Daoy (cell line): Measurements from ENCODE around the gene RYR3. TPM values are rescaled to one million over a fixed set of nuclear protein-coding genes. Genes with fewer than 3 reads are reported as not detected.

Source experiments
- DNase-seq: peaks from one replicate; pipeline ENCODE4 v3.0.0-alpha.2; 2015; ENCODE audit warnings: low read depth
- total RNA-seq: library from RNA; depleted of rRNA; stranded (reverse); fragments of >200 nt; shearing (Covaris generic); gene quantifications from 2 replicates; pipeline ENCODE4 v1.2.3, GENCODE V29; 2014

RYR3 gene
- total RNA-seq, 1 experiment from 2014 or later = 4.7 TPM

DNA sequence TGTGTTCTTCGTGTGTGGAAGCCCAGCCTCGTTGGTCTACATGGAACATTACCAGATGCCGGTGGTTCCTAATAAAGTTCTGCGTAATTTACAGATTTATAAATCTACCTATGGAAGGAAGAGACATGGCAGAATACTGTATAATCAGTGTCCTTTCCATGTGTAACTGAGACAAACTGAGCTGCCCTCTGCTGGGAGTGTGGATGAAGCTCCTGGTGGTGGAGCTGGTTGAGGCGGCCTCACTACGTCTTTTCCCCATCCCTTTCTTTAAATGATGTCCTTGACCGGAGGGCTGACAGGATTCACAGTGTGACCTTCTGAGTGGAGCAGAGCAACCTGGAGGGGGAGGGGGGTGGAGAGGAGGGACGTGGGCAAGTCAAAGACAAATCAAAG, 390.5 kb downstream of the RYR3 start:
- DNase-seq = no peak

DNA sequence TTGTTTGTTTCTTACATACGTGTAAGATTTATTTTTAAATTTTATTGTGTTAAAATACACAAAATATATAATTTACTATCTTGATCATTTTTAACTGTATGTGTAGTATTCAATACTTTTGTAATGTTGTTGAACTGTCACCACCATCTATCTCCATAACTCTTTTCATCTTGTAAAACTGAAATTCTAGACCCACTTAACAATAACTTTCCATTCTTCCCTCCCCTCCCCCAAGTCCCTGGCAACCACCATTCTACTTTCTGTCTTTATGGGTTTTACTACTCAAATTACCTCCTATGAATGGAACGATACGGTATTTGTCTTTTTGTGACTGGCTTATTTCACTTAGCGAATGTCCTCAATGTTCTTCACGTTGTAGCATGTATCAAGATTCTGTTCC, 395.4 kb downstream of the RYR3 start:
- no peak for DNase-seq

DNA sequence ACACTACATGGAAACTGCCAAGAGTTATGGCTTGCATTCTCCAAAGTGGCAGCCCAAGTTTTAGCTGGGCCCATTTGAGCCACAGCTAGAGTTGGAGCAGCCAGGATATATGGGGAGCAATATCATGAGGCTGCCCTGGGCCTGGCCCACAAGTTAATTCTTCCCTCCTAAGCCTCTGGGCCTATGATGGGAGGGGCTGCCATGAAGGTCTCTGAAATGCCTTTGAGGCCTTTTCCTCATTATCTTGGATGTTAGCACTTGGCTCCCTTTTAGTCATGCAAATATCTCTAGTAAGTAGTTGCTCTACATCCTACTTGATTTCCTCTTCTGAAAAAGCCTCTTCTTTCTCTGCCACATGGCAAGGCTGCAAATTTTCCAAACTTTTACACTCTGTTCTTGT, 400.0 kb downstream of the RYR3 start:
- DNase-seq = no peak

DNA sequence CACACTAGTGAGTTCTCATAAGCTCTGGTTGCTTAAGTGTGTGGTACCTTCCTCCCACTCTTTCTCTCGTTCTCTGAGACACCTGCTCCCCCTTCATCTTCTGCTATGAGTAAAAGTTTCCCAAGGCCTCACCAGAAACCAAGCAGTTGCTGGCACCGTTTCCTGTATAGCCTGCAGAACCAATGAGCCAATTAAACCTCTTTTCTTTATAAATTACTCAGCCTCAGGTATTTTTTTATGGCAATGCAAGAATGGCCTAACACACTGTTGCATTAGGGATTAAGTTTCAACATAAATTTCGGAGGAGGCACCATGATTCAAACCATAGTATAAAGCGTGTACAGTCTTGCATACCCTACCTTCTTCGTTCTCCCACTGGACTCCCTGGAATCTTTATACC, 405.3 kb downstream of the RYR3 start:
- no peak for DNase-seq

DNA sequence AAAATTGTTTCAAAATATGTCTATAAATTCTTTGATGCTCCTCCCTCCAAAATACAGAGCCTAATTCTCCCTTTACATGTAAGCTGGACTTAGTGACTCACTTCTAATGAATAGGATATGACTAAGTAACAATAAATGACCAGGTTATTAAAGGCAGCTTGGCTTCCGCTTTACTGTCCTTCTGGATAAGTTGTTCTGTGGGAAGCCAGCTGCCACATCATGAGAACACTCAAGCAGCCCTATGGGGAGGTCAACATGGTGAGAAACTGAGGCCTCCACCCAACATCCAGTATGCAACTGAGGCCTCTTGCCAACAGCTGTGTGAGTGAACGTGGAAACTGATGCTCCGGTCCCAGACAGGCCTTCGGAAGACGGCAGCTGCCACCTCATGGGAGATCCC, 410.2 kb downstream of the RYR3 start:
- DNase-seq = peak; percentile 33

DNA sequence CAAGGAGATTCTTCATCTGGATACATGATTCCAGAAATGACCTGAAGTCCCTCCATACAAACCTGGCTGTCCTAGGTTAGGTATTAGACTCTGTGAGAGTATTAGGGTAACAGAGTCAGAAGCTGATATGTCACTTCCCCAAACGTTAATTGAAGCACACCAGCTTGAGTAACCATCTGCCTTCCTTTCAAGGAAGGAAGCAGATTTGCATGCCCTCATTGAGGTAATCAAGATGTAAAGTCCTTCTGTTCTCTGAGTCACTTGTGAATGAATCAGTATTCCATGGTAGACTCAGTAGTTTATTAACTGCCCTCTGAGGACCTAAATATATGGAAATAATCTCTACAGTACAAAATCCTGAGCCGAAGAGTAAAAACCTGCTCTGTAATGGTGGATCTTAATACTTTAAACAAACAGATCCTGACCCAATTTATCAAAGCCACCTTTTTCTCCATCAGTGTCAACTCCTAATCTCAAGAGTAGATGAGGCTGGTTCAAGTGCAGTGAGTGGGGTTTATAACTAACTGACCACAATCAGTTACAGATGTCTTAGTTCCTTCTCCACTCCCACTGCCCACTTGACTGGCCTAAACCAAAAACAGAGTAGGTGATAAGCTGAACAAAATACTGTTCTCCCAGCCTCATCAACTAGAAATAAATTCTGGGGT, 411.4 kb downstream of the RYR3 start:
- peak; percentile 44 for DNase-seq

DNA sequence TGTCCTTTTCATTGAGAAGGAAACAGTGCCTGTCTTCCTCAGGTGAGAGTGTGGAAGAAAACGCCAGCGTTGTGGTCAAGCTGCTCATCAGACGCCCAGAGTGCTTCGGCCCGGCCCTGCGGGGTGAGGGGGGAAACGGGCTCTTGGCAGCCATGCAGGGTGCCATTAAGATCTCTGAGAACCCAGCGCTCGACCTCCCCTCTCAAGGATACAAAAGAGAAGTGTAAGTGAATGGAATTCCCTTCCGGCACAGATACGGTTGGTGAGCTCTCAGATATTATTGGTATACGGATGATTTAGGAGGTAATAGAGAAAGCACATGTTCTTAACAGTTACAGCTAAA, 411.9 kb downstream of the RYR3 start:
- DNase-seq = no peak

DNA sequence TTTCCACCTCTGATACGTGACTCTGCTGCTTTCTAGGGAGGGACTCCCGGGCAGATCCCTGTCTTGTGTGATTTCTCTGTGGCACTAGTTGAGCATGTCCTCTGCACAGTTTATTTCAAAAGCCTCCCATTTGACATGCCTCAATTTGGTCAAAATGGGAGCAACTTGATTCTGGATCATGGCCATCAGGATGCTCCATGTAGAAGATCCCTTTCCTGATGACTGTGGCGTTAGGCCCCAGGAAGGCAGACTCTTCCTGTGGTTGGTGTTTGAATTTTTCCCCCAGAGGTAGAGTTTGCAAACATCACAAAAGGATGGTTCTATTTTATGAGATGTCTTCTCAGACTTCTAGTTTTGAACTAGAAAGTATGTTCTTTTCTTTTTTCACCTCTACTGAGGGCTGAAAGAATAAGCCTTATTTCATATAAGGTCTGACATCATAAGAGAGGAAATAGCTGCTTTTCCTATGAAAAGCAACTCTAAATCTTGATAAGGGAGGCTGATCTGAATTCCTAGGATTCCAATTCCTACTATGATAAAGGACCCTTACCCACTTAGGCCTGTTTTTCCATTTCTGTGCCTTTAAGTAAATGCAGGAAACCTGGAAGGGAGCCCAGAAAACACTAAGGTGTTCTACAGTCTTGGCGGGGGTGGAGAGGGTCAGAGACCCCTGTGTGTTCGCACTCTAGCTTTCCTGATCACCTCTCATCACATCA, 413.7 kb downstream of the RYR3 start:
- no peak for DNase-seq

DNA sequence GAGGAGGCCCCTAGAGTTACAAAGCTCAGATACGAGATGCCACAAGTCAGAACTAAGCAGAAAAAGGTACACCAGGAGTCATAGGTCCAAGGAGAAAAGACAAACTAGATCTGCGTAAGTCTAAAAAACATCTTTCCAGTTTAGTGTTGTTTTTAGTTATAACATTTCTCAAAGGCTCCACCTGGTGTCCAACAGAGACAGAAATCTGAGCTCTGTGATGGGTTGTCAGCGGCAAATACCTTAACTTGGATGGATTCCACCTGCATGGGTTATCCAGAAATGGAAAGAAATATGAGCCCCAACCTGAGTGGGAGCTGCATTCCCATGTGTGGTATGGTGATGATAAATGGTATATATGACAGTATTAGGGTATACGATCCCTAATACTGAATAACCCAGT, 418.9 kb downstream of the RYR3 start:
- DNase-seq = no peak

DNA sequence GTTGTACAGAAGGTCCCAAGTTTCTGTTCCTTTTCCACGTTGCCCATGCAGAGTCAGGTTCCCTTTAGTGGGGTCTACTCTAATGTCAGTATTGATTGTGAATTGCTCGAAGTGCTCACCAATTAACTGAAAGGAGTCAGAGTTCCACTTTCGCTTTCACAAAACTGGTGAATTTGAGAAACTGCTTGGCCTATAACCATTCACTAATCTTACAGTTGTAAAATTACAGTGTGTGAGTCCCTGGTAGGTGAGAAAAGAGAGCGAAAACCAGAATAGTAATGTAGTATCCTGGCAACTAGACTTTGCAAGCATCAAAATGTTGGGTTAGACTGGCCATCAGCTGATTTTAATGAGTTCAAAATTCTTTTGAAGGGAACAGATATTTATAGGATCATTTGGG, 420.0 kb downstream of the RYR3 start:
- no peak for DNase-seq

DNA sequence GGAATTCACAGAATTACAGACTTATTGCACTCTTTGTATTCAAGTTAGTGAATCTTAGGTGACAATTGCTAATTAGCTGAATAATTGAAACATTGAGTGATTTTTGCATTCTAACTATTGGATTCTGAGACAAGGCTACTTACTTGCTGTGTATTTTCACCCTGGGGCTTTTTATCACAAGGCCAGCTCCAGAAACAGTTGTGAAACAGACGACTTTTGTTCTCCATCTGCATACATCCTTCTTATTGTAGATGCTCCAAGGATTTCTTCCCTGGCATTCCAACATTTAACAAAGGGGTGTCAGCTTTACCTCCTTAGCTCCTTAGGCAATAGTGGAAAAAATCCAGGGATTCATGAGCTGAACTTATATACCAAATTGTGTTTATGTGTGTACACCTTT, 424.4 kb downstream of the RYR3 start:
- no peak for DNase-seq

DNA sequence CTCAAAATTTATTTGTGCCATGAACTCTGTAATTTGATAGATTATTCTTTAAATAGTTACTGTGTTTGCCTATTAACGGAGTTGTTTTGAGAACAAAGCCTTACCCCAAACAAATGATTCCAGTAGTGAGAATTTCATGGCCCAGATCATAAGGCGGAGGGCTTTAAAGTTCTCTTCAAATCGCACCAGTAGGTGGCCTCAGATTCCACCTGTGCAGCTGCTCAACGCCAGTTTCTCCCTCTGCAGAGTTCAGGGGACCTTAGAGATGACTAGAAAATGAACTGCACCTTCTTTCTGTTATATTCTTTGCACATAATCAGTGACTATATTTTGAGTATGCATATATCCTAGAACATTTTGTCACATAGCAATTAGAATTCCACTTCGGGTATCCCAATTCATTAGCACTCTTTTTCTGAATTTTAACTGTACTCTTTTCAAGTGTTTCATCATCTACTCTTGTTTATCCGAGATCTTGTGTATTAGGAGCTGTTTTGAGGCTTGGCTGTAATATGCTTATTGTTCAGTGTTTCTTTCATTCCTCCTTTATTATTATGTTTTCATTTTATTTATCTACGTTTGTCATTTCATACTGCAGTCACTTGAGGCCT, 425.0 kb downstream of the RYR3 start:
- peak; percentile 46 for DNase-seq

DNA sequence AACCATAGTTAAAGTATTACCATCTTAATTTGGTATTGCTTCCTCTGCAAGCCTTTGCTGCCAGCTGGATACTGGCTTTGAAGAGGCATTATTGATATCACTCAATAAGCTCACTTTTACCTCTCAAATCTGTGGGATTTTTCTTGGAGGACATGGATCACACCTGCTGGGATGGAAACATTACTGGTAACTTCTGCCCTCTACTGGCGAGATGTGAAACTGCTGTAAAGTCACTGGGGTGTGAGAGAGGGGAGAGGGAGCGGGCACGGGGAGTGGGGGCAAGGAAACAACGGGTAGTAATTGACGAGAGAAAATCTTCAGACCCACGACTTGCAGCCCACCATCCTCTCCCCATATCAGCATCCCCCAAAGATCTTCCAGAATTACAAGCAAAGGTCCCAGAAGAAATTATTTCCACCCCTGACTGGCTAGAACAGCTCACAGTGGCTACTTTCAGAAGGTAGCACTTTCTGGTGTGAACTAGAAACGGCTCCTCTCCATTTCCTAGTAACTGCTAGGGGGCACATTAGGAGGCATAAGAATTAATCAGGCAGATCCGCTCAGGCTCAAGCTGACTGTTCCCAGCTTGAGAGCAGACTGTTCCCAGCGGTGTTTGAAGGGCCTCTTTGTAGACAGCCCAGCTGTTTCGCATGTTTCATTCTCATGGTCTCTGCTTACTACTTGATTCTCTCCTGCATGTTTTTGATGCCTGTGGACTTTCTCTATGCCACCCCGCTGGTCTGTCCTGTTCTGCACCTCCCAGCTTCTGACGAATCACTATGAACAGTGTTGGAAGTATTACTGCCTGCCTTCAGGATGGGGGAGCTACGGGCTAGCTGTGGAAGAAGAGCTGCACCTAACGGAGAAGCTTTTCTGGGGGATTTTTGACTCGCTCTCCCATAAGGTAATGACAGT, 427.2 kb downstream of the RYR3 start:
- peak; percentile 35 for DNase-seq

DNA sequence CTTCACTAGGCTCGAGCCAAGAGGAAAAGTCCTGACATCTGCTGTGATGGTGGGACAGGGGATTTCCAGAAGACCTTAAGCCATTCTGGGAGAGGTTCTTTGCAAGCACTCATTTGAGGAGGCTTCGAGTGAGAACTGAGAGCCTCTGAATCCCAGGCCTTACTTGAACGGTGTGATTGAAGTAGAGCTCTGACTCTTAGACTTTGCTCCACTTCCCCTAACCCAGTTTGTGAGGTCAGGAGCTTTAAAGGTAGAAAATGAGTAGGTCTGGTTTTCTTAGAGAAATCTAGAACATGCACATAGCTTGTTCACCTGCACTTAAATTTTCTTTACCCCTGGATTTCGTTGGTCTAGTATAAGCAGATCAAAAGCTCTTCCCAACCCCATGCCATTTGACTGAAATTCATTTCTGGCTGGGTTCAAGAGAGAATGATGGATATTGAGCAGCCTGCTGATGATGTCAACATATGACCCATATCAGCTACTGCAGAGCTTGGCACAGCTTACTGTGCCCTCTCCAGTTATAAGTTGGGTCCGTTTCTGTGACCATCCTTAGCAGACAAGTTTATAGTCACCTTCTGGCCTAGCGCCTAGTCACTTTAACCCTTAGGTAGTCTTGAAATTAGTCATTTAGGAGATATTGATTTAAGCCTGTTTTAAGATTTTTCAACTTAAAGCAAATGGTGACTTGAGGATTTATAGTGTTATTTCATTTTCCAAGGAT, 428.3 kb downstream of the RYR3 start:
- DNase-seq = no peak

DNA sequence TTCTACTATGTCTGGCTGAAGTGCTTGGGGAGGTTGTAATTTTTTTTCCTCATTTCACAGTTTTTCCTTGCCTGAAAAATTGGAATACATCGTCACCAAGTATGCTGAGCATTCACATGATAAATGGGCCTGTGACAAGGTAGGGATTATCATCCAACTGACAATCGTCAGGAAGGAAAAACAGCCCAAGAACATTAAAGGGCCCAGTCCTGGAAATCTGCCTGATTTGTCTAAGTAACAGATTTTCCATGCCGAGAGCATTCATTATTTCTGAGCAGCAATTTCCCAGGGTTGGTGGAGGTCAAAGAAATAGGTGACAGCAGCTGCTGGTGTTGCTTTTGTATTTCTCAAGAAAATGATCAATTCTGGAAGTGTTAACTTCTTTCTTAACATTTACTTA, 431.5 kb downstream of the RYR3 start:
- DNase-seq = no peak

DNA sequence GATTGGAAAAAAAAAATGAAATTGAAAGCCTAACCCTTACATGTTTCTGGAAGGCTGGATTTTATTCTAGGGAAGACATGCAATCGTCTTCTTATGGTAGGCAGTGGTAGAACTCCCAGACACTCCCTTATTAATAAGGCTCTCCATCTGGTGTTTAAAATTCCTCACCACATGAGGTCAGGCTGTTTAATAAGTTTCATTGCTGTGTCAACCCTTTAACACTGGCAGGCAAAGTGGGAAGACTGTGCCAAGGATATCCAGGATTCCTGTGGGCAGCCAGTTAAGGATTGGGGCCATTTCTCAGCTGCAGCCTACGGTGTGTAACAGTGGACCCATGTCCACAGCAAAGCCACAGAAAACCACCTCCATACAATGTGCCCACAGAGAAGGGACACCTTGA, 432.0 kb downstream of the RYR3 start:
- peak; percentile 22 for DNase-seq

DNA sequence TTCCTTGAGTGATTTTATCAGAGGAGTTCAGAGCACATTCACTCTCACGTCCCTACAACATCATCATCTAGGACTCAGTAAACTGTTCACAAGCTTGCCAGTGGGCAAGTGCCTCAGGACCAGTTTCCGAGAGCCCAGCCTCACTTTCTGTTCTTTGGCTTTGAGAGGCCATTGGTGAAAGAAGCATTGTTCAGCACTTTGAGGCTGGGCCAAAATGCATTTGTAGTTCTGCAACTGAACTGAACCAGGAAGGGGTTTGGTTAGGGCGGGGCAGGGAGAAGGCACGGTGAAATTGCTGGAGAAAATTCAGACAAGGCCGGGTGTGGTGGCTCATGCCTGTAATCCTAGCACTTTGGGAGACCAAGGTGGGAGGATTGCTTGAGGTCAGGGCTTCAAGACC, 435.4 kb downstream of the RYR3 start:
- no peak for DNase-seq

DNA sequence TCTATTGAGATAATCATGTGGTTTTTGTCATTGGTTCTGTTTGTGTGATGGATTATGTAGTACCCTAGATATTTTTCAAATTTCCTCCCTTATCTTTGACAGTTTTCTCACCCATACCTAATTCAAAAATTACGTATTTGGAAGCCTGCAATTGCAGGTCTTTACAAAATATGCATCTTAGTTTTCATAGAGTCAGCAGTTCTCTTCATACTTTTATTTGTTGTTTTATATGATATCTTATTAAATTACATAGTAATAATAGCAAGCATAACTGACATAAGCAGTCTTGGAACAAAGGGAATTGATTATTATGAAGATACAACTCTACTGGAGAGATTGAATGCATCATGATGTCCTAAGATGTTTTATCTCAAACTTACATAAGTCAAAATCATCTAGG, 442.2 kb downstream of the RYR3 start:
- no peak for DNase-seq

DNA sequence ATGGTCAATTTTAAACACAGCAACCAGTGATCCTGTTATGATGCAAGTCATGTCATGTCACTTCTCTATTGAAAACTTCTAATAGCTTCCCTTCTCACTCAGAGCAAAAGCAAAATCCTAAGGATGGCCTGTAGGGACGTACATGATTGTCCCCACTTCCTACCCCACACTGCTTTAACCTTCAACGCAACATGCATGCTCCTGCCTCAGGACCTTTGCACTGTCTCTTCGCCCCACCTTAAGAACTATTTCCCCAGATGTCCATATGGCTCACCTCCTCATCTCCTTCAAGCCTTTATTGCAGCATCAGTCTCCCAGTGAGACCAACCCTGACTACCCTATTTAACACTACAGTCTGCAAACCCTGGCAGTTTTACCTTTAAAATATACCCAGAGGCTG, 443.5 kb downstream of the RYR3 start:
- no peak for DNase-seq

DNA sequence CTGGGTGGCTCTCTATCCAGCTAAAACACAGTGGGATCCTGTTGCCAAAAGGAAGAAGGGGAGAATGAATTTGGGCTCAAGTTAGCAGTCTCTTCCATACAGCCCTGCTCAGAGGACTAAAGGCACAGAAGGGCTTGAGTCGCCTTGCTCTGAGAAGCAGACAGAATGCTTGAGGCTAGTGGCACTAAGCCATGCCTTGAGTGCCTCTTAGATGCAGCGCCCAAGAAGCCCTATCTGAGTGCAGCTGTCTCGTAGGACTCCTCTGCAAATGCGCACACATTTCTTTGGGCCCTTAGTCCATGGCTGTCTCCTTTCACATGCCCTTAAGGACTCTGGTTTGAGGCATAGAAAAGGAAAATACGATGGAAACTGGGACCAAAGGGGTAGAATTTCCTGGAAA, 446.2 kb downstream of the RYR3 start:
- DNase-seq = no peak

DNA sequence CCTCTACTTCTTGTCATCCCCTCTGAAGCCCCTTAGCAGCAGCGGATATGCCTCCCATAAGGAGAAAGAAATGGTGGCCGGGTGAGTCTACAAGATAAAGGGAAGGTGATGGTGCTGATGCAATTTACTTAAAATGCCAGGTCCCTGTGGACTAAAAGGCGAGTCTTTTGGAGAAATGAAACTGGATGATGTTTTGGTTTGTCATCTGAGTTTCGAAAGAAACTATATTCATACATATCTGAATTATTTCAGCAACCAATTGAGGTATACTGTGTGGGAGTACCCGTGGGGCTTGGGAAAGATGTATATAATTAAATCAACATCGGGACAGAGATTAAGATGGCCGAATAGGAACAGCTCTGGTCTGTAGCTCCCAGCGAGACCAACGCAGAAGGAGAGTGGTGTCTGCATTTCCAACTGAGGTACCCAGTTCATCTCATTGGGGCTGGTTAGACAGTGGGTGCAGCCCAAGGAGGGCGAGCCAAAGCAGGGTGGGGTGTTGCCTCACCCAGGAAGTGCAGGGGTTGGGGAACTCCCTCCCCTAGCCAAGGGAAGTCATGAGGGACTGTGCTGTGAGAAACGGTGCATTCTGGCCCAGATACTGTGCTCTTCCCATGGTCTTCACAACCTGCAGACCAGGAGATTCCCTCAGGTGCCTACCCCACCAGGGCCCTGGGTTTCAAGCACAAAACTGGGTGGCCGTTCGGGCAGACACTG, 446.9 kb downstream of the RYR3 start:
- DNase-seq = no peak
